ENCODE results near the gene NEO1.
"Not testable (repeated sequence)": the region's sequence is repeated elsewhere in the genome, so short reads cannot be mapped to it uniquely, and the experiment has no call there.

NEO1 gene

DNA sequence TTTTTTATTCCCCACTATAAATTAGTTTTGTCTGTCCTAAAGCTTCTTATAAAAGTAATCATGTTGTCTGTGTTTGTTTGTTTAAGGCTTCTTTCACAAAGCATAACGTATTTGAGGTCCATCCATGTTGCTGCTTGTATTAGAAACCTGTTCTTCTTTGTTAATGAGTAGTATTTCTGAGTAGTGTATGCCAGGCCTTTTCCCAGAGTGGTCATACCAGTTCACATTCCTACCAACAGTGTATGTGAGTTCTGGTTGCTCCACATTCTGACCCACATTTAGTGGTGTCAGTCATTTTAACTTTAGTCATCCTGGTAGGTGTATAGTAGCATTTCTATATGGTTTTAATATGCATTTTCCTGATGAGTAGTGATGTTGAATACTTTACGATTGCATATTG lies 98.6 kb downstream of the NEO1 start:
- DNase-seq: no peak

DNA sequence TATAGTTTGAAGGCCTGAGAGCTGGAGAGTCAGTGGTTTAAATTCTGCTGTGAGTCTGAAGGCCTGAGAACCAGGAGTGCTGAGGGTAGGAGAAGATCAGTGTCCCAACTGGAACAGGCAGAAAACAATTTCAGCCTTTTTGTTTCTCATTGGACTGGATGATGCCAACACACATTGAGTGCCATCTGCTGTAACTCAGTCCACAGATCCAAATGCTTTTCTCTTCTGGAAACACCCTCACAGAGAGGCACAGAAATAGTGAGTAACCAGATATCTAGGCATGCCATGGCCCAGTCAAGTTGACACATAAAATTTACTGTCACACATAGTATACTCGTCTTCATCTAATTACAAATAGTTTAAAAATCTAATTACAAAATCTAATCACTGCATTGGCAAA lies 100.8 kb downstream of the NEO1 start:
- DNase-seq: no peak

DNA sequence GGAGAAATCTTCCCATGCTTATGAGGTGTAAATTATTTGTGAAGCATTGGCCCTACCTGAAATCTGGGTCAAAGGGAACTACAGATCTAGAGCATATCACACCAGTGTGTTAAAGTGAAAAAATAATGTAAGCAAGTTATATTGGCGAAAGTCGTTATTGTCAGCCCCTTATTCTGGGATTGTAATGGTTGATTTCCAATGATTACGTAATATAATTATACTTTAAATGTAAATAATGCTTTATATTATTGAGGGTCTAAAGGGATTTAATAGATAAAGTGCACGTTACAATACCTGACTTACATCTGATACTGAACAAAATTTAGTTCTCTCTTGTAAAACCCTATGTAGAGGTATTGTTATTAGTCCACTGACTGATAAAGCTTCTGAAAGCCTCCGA lies 101.2 kb downstream of the NEO1 start:
- no peak for DNase-seq

DNA sequence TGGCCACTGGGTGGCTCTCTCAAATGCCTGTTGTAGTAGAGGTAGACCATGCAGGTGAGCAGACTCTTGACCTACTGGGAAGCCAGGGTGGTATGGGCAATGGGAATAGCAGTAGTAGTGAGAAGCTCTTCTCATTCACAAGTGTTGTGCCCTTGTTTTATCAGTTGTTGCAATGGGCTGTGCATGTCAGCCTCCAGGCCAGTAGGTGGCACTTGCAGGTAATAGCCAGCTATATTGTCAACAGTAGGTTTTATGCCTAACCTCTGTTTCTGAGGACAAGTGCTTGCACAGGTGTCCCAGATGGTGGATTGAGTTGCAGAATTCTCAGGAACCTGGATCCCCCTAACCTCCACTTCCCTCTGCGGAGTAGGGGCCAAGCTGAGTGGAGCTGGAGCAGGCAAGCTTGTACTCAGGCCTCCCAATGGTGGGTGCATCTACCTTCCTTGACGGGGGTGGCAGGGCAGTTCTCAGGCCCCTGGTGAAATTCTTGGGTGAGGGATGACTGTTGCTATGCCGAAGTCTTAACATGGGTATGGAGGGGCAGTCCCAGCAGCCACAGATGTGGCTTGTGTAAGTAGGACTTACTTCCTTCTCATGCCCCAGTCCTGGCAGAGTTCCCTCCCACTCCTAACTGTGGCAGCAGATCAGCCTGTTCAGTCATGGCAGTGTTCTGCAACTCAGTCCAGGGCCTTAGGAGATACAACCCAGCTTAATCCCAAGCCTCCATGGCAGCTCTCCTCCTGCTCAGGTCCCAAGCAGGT lies 104.3 kb downstream of the NEO1 start:
- DNase-seq: no peak

DNA sequence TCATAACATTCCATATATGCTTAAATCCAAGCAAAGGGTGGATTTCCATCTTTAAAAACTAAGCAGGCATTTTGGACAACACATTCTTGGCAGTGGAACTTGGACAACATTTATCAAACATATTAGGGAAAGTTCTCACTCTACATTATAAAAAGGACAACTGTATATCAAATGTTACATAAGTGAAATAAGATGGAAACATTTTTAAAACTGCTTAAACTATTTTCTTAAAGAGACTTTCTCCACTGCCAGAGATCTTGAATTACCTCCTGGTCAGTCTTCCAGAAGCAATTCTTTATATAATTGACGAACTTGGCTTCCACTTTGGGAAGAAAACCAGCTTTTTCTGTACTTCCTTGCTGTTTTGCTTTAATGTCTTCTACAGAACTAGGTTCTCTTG lies 109.3 kb downstream of the NEO1 start:
- DNase-seq: no peak

DNA sequence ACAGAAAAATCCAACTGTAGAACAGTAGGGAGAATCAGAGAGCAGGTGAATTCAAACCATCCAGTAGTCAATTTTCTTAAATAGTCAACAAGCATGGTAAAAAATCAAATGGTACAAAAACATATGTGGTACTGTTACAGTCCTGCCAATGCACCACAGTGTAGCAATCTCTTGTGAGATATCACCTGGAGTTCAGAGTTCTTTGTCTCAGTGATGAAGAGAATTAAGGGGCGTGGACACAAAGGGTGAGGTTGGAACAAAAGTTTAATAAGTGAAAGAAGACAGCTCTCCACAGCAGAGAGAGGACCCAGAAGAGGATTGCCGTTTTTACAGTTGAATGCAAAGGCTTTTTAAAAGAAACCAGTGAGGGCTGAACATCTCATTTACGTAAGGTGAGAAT lies 113.2 kb downstream of the NEO1 start:
- no peak for DNase-seq

DNA sequence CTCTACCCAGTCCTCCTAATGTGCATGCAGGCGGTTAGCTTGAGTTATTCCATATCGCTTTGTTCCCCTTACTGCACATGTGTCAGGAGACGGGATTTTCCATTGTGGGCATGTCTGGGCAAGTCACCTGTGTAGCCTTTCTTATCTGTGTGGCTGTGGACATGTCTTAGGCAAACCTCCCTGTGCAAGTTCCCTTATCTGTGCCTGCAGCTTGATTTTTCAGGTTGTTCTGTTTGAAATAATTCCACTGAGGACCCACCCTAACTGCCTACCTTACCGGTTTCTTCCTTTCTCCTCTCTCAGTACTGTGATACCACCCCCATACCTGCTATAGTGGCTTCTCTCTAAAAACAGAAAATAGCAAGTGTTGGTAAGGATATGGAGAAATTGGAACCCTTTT lies 113.6 kb downstream of the NEO1 start:
- no peak for DNase-seq

DNA sequence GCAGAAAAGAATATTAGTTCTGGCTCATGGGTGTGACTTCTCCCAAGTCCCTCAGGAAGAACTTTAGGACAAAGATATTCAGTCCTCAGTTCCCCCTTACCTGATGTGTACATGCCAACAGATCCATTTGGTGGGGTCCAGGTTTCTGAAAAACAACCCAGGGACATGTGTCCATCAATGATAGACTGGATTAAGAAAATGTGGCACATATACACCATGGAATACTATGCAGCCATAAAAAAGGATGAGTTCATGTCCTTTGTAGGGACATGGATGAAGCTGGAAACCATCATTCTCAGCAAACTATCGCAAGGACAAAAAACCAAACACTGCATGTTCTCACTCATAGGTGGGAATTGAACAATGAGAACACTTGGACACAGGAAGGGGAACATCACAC lies 114.4 kb downstream of the NEO1 start:
- not testable (repeated sequence) for DNase-seq

DNA sequence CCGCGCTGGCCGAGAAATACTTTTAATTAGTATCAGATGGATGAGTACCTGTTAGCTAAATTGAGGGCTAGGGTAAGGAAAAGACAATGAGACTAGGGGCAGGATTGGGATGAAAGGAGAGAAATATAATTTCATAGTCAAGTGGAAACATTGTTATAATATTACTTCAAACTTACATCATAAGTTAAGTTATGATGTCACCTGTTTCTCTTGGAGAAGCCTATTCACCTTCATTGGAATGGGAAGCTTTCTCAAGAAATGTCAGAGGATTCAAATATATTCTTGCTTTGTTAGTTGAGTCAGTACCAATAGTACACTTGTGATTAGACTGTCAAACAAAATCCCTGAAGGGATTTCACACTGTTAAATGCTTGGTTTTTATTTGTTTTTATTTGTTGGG lies 116.2 kb downstream of the NEO1 start:
- no peak for DNase-seq

DNA sequence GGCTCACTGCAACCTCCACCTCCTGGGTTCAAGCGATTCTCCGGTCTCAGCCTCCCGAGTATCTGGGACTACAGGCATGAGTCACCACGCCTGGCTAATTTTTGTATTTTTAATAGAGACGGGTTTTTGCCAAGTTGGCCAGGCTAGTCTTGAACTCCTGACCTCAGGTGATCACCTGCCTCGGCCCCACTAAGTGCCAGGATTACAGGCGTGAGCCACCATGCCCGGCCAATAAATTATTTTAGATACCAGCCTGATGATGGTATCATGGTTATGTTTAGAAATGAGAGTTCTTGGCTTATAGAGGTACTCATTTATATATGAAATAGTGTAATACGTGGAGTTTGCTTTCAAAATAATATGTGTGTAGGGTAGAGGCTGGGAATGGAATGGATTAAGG lies 119.4 kb downstream of the NEO1 start:
- no peak for DNase-seq

DNA sequence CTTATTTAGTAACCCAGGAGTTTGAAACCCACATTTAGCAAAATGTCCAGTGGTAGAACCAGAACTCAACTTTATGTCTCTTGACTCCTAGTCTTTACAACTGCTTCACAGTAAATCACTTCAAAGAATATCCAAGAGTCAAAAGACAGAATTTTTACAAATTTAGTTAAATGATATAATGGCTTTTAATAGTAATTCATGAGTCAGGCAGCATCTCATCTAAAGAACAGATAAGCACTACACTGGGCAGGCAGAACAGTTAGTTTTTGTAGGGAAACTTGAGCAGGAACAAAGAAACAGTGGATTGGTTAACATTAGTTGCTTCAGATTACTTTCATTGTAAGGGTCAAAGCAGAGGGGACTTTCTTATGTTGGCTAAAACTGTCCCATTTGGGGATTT lies 120.2 kb downstream of the NEO1 start:
- no peak for DNase-seq

DNA sequence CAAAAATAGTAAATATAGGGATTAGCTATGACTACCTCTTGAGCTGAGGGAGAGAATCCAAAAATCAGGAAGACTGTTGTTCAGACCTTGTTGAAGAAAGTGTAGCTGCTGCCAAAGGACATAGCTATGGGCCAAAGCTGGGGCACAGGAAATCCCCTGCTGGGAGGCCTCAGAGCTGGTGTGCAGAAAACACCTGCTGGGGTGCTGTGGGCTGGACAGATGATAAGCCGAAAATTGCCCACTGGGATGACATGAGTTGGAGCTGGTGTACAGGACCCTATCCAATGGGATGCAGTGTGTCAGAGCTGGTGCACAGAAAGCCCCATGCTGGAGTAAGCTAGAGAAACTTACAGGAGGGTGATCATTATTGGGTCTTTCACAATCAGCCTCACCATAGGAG lies 121.9 kb downstream of the NEO1 start:
- DNase-seq: no peak

DNA sequence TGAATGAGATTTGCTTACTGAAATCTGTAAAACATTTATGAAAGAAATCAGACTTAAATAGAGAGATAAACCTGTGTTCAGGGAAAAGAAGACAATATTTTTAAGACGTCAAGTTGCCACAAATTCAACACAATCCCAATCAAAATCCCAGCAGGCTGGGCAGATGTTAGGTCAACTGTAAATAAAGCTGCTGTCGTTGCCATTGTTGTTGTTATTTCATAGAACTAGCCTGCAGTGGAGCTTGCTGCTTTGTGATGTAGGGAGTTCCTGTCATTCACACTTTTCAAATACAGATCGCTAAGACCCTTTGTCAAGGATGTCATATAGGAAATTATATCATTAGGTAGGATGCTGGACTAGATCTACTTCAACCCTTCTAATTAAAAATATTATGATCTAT lies 123.1 kb downstream of the NEO1 start:
- DNase-seq: no peak

DNA sequence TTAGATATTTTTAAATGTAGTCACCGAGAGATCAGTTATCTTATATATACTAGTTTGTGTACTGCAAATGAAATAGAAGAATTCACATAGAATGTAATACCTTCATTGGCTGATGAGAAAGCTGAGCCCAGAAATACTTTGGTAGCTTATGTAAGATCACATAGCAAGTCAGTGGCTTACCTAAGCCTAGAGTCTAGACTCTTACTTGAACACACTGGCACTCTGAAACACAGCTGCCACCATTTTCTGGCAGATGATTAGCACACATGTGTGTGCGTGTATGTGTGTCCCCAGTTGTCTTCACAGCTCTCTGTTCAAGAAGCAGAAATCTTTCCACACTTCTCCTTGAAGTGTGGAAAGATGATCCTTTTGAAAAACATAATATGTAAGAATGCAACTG lies 124.3 kb downstream of the NEO1 start:
- no peak for DNase-seq

DNA sequence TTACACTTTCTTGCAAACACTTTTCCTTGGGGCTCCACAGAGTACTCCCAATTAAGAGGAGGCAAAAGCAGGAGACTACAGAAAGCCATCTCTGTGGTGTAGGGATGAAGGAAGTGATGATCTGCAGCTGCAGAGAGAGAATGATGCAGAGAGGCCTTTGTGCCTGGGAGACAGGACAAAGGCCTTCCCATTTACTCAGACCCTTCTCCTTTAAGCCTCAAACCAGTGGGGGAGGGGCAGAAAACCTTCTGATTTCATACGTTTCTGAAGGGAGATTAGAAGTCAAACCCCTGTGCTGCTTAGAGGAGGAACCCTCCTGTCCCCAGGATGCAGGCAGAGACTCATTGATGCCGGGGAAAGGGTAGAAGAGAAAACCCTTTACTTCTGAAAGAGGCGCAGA lies 130.8 kb downstream of the NEO1 start:
- DNase-seq: no peak

DNA sequence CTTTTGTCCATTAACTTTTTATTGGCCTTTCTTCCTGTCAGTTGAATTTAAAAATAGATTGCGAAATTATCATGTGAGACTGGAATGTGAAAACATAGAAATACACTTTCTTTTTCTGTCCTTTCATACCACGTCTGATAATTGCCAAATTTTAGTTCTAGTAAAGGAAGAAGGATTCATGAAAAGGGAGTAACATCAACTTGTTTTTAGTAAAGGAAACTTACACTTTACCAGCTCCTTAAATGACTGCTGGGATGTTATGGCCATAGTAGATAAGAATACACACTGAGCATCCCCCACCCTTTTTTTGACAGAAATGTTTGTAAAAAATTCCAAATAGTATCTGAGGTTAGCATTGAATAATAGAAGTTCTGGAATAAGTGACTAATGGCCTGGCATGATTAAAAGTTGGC lies 137.9 kb downstream of the NEO1 start:
- DNase-seq: no peak

DNA sequence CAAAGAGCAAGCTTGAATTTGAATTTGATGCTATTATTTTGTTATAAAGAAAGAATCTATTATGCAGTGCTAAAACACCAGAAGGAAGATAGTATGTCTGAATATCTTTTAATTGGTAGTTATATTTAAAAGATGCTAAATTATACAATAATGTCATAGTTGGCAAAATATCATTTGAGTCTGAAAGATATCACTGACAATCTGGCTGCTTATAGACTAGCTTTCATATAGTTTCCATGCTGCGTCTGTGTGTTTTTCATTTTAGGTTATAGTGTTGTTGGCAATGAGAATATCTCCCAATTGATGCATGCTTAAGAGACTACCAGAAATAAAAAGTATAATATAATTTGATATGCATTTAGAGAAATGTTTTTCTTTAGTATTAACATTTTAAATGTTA lies 142.9 kb downstream of the NEO1 start:
- DNase-seq: no peak

DNA sequence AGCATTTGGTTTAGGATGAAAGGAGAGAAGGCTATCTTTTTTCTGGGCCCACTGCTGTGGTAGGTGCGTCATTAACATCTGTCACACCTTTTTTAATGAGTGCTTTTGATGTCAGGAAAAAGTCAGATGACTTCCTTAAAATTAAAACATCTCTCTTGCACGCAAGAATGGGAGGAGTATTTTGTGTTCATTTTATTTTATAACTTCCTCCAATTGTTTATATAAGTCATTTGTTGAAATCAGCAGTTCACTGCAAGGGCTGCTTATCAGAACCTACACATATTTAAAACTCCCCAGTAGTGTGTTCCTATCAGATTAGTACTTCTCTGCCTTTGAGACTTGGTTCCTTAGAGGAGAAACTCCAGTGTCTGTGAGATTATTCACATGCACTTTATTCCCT lies 143.8 kb downstream of the NEO1 start:
- no peak for DNase-seq

DNA sequence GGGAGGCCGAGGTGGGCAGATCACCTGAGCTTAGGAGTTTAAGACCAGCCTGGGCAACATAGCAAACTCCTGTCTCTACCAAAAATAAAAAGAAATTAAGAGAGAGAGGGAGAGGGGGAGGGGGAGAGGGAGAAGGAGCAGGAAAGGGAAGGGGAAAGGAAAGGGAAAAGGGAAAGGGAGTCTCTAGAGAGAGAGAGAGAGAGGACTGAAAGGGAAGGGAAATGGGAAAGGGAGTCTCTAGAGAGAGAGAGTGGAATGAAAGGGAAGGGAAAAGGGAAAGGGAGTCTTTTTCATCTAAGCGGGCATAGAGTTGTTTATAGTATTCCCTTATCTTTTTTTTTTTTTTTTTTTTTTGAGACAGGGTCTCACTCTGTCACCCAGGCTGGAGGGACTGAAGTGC lies 148.1 kb downstream of the NEO1 start:
- DNase-seq: no peak

DNA sequence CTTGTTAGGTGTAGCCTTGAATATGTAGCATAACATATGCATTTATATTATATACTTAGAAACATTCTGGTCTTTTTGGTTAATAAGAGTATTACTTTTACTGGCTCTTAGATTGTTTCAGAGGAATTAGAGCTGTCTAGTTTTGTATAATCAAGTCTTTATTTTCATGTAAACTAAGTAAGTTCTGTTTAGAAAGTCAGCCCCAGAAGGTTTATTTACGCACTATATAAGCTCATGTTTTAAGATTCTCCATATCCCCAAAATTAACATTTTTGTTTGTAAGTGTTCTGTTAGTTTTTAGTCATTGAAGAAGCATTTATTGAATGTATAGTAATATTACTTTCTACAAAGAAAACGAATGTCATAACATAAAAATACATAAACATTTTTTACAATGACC lies 158.4 kb downstream of the NEO1 start:
- DNase-seq: no peak

DNA sequence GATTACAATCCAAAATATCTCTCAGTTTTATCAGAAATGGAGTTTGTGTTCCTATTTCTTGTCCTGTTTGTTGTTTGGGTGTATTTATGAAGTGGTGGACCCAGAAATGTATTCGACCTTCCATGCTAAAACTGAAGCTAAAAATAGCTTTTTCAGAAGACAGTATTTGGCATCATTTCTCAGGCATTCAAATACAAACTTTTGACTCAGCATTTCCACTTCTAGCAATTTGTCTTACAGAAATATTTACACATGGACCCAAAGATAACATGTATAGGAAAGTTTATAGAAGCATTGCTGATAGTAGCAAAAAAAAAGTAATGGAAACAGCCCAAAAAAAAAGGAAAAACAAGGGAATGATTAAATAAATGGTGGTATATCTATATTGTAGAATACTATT lies 160.2 kb downstream of the NEO1 start:
- no peak for DNase-seq

DNA sequence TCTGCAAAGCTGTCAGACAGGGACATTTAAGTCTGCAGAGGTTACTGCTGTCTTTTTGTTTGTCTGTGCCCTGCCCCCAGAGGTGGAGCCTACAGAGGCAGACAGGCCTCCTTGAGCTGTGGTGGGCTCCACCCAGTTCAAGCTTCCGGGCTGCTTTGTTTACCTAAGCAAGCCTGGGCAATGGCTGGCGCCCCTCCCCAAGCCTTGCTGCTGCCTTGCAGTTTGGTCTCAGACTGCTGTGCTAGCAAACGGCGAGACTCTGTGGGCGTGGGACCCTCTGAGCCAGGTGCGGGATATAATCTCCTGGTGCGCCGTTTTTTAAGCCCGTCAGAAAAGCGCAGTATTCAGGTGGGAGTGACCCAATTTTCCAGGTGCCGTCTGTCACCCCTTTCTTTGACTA lies 169.2 kb downstream of the NEO1 start:
- DNase-seq: not testable (repeated sequence)

DNA sequence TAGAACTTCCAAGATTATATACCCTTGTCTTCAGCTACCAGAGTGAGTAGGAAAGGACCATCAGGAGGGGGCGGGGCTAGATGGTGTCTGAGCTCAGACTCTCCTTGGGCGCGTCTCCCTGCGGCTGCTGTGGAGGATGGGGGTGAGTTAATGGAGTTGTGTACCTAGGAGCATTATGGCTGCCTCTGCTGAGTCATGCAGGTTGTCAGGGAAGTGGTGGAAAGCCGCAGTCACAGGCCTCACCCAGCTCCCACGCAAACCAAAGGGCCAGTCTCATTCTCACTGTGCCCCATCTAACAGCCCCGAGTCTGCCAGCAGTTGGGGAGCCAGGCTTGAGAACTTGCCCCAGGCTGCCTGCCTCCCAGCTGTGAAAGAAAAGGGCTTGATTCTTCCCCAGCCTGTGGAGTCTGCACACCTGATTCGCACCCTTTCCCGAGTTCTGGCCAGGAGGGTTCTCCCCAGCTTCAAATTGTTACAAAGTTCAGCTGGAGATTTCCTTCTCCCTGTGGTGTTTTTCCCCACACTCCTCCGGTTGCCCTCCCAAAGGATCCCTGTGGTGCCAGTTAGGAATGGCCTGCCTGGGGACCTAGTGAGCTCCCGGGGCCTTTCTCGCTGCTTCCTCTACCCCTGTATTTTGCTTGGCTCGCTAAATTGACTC lies 173.2 kb downstream of the NEO1 start:
- DNase-seq: no peak

DNA sequence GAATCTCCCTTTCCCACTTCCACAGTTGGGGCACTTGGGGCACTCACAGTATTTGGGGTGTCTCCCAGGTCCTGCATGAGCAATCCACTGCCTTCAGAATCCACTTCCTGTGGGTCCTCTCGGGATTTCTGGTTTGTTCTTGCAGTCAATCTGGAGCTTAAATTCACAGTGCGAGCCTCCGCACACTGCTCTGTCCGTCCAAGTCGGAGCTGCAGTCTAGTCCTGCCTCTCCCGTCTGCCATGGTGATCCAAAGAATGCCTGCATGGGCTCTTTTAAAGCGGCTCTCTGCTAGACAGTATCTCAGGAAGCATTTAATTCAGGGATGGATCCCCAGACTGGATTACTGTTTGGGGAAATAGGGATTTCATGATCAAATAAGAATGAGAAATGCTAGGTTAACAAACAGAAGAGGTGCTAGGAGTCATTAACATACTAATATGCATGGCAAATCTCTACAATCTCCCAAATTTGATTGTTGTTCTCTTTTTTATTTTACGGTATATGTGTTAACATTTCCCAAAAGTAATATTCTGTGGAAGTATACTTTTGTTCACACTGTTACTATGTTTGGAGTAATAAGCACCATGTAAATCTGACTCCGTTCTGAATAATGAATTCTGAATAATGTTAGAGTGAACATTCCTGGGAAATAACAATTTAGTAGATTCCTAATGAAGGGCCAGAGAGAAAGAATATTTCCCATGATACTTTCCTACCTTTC lies 174.0 kb downstream of the NEO1 start:
- DNase-seq: no peak
